Activated CD8-positive, alpha-beta memory T cell treated with anti-CD3 and anti-CD28 coated beads for 24 hours (primary cell): ENCODE measurements around the gene MFNG.
A peak's percentile ranks its signal among the peaks of the same experiment; 100 is the strongest.
"Not testable (repeated sequence)": the region's sequence is repeated elsewhere in the genome, so short reads cannot be mapped to it uniquely, and the experiment has no call there.

Experiments used
- DNase-seq: peaks from one replicate; pipeline ENCODE4 v3.0.0-alpha.2; 2020

MFNG gene, protein sequence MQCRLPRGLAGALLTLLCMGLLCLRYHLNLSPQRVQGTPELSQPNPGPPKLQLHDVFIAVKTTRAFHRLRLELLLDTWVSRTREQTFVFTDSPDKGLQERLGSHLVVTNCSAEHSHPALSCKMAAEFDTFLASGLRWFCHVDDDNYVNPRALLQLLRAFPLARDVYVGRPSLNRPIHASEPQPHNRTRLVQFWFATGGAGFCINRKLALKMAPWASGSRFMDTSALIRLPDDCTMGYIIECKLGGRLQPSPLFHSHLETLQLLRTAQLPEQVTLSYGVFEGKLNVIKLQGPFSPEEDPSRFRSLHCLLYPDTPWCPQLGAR

DNA sequence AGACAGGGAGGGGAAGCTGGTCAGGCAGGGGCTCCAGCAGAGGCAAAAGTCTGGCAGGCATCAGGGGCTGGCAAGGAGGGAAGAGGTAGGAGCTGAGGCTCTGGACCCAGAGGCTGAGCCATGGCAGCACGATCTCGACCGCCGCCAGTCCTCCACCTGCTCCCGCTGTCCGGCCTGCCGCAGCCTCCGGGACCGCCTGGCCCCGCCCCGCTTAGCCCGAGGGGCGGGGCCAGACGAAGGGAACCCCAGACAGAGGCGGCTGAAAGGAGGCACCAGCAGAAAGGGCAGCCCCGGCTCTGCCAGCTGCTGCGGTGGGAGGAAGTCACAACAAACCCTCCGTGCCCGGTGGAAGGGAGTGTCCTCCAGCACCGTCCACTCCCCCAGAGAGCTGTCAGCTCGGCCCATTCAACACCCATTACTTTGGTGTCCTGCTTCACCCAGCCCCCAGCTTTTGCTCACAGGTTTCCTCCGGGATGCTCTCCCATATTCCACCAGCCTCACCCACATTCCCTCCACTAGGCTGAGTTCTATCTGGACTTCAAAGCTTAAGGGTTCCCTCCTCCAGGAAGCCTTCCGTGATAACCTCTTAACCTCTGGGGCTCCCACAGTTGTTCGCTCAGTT is at the start of gene MFNG:
TSS of gene MFNG (minus strand) at position 161 of the 622 bp plus-strand sequence. CDS start 207 bp downstream, outside the sequence.
- DNase-seq = peak; percentile 89

DNA sequence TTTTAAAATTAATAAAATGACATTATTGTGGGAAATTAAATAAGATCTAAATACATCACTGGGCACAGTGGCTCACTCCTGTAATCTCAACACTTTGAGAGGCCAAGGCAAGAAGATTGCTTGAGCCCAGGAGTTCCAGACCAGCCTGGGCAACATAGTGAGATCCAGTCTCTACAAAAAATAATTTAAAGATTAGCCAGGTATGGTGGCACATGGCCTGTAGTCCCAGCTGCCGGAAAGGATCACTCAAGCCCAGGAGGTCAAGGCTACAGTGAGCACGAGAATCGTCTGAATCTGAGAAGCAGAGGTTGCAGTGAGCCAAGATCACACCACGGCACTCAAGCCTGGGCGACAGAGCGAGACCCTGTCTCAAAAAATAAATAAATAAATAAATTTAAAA is 49.0 kb upstream of the MFNG start:
- no peak for DNase-seq

DNA sequence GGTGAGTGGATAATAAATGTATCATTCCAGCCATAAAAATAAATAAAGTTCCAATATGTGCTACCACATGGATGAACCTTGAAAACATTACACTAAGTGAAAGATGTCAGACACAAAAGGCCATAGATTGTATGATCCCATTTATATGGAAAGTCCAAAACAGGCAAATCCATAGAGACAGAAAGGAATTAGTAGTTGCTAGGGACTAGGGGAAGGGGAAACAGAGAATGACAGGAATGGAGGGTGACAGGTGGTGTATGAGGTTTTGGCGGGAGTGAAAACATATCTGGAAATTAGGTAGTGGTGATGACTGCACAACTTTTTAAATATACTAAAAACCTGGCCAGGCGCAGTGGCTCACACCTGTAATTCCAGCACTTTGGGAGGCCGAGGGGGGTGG is 48.3 kb upstream of the MFNG start:
- no peak for DNase-seq

DNA sequence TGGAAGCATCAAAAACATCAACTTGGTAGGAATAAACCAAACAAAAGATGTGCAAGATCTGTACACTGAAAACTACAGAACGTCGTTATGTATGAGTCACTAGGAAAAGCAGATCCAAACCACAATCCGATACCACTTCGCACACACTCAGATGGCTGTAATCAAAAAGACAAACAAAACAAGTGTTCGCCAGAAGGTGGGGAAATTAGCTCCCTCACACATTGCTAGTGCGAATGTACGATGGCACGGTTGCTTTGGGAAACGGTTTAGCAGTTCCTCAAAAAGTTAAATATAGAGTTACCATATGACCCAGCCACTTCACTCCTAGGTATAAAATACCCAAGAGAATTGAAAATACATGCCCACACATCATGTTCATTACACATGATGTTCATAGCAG is 47.8 kb upstream of the MFNG start:
- DNase-seq = no peak

DNA sequence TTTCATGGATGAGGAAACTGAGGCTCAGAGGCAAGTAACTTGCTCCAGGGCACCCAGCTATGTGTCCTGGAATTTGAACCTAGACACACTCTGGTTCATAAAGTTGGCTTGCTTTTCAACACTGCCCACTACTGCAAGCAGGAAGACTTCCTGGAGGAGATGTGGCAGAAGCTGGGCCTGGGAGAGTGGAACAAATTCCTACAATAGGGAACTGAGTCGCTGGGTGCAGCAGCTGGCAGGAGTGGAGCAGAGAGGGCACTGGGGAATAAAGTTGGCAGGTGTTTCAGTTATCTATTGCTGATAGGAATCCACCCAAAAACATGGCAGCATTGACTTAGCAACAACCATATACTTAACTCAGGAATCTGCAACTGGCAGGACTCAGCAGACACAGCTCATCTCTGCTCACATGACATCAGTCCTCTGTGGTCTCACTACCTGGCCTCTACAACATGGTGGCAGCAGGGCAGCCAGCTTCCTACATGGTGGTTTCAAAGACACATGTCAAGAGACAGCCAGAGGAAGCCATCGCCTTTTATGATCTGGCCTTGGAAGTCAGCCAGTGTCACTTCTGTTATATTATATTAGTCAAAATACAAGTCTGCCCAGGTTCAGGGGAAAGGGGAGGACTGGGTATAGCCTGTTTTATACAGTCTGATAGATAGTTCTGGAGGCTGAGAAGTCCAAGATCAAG is 43.6 kb upstream of the MFNG start:
- no peak for DNase-seq

DNA sequence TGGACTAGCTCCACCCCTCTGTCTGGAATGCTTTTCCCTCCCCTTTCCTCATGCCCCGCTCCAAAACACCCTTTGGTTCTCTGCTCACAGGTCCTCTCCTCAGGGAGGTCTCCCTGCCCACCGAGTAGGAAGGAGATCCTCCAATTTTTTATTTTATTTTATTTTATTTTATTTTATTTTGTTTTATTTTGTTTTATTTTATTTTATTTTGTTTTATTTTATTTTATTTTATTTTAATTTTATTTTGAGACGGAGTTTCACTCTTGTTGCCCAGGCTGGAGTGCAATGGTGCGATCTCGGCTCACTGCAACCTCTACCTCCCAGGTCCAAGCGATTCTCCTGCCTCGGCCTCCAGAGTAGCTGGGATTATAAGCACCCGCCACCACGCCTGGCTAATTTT is 41.8 kb upstream of the MFNG start:
- not testable (repeated sequence) for DNase-seq

DNA sequence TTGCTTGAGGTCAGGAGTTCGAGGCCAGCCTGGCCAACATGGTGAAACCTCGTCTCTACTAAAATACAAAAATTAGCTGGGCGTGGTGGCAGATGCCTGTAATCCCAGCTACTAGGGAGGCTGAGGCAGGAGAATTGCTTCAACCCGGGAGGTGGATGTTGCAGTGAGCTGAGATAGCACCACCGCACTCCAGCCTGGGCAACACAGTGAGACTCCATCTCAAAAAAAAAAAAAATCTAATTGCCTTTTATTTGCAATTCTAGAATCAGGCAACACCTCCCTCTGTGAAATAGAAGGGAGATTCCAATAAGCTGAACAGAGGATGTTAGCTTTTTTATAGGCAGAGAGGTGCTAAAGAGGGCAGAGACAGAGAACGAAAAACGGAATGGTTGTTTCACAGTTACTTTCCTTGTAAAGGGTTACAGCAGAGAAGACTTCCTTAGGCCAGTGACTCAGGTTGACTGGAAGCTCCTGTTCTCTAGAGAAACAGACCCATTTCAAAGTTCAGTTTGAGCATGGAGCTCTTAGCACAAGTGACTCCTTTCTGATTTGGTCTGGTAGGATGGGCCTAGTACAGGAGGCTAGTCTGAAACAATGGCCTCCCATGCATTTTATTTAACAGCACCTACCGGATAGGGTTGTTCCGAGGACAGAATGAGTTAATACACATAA is 41.0 kb upstream of the MFNG start:
- DNase-seq = not testable (repeated sequence)

DNA sequence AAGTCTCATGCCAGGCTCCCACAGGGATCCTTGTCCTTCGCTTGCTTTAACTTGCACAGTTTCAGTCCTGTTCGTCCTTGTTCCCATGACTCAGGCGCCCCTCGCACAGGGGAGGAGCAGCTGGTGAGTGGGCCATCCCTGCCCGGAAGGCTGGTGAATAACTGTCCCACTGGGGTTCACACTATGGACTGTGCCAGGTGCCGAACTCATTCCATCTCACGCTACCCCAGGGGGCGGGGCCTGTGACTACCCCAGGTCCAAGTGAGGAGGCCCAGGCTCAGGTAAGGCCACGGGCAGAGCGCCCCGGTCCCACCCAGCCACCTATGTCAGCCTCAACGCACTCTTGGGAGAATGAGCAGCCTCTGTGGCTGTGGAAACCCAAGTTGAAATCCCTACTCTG is 40.2 kb upstream of the MFNG start:
- DNase-seq = no peak

DNA sequence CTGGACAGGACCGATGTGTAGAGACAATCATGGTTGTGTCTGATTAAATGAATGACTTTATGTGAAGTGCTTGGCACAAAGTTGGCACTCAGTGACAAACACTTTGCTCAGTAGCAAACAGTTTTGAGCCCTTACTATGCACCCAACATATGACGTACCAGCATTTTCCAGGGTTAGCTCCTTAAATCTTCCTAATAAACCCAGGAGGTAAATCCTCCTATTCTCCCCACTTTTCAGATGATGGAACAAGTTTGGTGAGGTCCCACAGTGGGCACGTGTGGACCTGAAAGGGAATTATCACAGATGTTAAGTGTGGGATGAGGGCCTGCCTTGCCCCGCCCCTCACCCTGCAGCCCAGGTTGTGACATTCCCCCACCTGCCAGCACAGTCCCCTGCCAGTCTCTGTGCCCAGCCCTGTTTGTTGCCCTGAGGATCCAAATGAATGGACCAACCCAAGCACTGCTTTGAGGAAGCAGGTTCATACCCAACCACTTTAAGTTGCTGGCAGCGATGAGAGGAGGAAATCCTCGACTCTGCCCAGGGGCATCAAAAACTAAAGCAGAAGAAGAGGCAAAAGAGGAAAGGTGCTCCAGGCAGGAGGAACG is 39.7 kb upstream of the MFNG start:
- DNase-seq = no peak

DNA sequence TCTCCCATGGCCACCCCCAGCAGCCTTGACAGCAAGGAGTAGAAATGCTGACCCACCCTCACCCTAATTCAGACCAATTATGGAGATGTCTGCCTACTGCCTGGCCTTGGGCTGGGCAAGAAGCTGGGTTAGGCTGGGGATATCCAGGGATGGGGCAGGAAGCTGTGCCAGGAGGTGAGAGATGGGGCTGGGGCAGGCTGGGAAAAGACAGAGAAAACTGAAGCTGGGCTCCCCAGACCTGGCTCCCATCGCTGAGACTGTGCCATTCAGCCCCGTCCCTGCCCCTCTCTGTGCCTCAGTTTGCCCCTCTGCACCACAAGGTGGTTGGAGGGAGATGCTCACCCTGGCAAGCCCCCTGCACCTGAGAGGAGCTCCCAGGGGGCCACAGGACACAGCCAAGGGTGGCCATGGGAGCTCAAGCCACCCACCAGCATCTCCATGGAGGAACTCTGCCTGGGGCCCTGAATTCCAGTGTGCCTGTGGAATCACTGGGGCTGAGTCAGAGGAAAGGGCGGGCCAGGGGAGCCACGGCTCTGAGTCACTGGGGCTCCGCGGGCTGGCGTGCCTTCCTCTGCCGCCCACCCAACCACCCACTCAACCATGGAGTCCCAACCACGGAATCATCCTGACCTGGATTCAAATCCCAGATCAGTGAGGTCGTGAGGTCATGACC is 39.0 kb upstream of the MFNG start:
- no peak for DNase-seq

DNA sequence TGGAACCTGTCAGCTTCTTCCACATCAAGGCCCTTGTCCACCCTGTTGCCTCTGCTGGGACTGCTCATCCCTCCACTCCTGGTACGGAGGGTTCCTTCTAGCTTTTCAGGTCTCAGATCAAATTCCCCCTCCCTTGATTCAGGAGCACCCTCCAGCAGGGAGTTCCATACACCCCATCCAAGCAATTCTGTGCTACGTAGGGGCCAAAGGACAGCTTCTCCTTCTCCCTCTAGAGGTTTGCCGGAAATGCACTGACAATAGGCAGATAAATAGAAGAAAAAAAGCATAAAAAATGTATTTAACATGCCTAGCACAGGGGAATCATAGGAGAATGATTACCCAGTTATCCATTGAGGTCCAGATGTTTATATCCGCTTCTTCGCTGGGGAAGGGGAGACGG is 36.3 kb upstream of the MFNG start:
- no peak for DNase-seq

DNA sequence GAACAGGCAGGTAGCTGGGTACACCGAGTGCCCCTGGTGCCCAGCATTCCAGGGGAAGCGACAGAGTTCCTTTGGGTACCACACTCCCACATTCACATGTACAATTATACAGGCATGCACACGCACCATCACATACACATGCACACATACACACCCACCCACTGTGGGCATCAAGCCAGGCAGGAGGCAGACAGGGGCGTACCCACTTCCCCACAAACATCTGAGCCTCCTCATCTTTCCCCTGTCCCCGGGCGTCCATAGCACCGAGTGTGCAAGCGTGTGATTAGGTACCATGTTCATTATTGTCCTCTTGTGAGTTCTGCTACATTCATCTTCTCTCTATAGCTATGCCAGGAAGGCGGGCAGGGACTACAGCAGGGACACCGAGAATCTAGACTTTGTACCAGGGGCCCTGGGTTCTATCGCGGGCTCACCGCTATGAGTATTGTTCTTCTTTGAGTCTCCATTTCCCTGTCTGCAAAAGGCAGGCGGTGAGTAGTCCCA is 35.1 kb upstream of the MFNG start:
- DNase-seq = no peak

DNA sequence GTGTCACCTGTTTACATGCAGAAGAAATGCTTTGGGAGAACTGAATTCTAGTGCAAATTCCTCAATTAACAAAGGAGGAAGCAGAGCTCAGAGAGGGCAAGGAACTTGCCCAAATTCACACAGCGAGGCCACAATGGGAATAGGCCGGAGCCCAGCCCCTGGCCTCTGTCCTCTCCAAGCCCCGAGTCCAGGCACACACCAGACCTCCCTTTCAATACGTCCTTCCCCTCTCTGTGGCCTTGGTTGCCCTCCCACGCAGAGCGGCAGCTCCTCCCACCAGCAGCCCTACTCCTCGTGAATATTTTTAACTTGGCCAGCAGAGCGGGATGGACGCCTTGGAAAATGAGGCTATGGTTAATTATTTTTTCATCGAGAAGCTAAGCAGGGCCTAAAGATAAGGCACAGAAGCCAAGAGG is 34.6 kb upstream of the MFNG start:
- no peak for DNase-seq

DNA sequence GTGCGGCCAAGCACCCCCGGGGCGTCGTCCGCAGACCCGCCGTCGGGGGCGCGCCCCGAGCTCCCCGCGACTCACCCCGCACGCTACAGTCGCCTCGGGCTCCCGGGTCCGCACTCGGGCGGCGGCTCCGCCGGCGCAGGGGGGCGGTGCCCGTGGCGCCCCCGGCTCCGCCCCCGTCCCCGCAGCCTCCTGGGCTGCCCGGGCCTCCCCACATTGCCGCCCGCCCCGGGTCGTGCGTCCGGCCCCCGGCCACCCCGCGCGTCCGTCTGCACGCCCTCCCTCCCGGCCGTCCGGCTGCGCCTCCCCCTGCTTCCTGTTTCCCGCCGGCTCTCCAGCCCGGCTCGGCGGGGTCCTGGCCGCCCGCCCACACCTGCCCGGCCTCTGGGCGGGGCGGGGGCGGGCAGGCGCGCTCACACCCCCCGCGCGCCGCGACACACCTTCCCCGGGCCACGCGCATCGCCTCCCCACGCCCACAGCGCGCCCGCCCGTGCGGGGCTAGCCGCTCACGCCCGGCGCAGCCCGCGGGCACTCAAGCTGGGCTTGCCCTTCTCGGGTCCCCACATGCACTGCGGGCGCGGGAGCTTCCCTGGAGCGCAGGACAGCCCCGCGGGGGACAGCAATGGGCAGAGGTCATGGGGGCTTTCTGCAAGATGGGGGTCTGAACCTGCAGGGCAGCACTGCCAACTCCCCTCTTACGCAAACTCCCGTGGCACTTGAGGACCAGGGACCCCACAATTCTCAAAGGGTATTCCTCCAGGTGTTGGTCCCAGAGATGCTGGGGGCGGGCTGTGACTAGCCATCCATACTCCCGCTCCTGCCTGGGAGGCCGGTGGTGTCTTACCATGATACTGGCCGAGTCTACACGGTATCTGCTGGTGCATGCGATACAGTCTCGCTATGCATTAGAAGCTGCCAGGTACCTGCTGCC is 33.3 kb upstream of the MFNG start, which contains the start of gene CARD10:
TSS of gene CARD10 (minus strand) at position 148 of the 928 bp plus-strand sequence. CDS start 215 bp downstream, outside the sequence.
- DNase-seq = no peak

DNA sequence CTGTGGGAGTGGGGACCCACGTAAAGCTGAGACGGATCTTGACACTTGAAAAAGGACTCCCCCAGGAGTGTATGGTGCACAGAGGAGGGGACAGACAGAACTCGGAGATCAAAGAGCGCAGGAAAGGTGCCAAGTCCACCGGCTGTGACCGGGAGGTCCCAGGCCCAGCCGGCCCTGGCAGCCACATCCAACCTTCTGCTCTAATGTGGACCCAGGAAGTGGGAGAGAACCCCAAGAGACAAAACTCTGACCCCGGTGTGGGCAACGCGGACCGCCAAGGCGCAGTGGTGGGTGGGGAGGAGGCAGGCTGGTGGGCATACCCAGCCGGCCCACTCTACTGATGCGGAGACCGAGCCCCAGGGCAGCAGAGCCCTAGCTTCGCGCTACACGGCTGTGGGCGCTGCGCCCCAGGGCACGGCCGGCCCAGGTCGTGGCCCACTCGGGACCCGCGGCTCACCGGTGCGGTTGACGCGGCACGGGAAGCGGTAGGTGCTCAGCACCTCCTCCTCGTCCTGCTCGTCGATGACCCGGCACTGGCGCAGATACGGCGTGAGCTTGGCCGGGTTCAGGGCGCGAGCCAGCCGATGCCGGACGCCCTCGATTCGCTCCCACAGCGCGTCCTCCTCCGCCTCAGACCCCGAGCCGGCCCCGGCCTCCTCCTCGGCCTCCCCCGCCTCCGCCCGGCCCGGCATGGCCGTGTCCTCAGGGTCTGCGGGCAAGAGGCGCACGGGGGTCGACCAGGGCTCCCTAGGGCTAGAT is 32.5 kb upstream of the MFNG start:
- DNase-seq = peak; percentile 63

DNA sequence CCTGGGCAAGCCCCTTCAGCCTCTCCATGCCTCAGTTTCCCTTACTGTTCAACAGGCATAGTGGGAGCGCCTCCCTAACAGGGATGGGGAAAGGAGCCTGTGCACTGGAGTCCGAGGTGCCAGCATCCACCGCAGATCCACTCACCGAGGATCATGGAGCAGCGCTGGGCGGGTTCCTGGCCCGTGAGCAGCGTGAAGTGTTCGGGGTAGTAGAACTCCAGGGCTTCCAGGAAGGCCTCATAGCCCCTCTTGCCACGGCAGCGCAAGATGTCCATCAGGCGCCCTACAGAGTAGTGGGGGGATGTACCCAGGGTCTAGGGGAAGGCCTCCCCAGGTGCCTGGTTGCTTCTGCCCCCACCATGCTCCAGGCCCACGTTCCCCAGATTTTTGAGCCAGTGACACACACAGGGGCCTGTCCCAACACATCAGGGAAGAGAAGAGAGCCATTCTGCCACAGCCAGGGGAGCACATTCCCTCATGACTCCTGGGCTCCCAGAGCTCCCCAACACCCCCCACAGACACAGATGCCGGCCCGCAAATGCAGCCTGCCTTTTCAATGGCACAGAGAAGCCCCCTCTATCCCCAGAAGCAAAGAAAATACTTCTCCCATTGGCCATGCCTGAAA is 31.8 kb upstream of the MFNG start:
- no peak for DNase-seq

DNA sequence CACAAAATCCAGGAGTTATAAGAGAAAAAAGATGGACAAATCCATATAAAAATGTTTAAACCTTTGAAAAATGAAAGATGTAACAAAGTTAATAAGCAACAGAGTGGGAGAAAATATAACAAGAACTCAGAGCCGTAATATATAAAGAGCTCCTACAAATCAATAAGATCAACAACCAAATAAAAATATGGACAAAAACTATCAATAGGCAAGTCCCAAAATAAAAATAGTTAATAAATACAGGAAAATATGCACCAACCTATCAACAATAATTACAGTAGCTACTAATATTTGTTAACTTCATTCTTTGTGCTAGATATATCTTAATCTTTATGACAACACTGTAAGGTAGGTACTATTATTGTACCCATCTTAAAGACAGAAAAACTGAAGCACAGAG is 30.3 kb upstream of the MFNG start:
- DNase-seq = no peak

DNA sequence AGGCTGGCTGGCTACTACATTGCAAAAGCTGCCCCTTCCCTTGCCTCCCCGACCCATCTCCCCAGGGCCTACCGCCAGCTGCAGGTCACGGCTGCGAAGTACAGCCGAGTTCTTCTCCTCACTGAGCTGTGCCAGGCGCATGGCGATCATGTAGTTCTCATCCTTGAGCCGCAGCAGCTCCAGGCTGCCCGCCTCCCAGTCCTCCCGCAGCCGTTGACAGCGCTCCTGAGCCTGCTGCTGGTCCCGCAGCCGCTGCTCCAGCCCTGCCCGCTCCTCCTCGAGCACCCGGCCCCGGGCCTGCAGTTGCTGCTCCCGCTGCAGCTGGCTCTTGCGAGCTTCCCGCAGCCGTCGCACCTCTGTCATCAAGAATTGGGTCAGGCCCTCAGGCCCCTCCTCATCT is 29.7 kb upstream of the MFNG start:
- DNase-seq = no peak

DNA sequence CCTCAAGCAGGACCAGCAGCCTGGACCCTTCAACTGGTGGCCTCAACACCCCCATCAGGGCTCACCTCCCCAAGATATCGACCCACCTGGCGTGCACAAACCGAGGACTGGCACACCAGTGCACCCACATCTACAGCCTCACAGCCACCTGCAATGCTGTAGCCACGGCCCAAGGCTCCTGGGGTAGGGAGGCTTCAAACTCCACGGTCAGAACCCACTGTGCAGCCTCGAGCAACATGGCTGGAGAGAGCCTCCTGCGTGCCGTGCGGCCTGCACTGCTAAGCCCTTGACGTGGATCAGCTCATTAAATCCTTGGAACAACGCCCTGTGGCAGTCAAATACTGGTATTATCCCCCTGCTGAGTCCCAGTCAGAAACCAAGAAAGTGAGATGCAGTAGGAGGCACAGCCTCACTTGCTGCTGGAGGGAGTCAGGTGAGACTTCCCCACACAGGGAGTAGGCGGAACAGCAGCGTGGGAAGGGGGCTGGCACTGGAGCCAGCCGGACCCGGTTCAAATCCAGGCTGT is 28.4 kb upstream of the MFNG start:
- DNase-seq = no peak
